K562 (cell line): Measurements from ENCODE around the gene SIGLEC6. TPM values are rescaled to one million over a fixed set of nuclear protein-coding genes. Genes with fewer than 3 reads are reported as not detected.

ENCODE experiments used
- ASH1L ChIP-seq: fragments of 450-650 bp; IDR thresholded peaks from 2 replicates; pipeline ENCODE4 v1.6.1; 2018; ENCODE audit warnings: borderline replicate concordance, mild to moderate bottlenecking, low read depth; ENCODE audit not compliant: partially characterized antibody
- CAMTA2 ChIP-seq: fragments of 250-450 bp; sonication (Bioruptor Pico); conservative IDR thresholded peaks from 2 replicates; pipeline ENCODE4 v1.5.1; 2022
- CBFA2T2 ChIP-seq: fragments of 450-650 bp; conservative IDR thresholded peaks from 2 replicates; pipeline ENCODE4 v1.6.1; 2017; ENCODE audit warnings: mild to moderate bottlenecking
- DIDO1 ChIP-seq: fragments of 450-650 bp; IDR thresholded peaks from 2 replicates; pipeline ENCODE4 v1.6.1; 2016; ENCODE audit warnings: low read depth, missing biosample characterization, missing genetic modification characterization
- FOXA3 ChIP-seq, 2 experiments: fragments of 450-650 bp in 1 of 2; sonication (generic) in 1 of 2; formaldehyde crosslinking; IDR thresholded peaks in 1 of 2; conservative IDR thresholded peaks in 1 of 2; 2 replicates each; pipeline versions ENCODE4 v1.4.0 to v1.8.0; 2020 to 2022; ENCODE audit warnings: mild to moderate bottlenecking in 2 of 2, missing genetic modification reagents in 1 of 2
- FUS ChIP-seq: fragments of 200-400 bp; formaldehyde crosslinking; optimal IDR thresholded peaks from 2 replicates; pipeline ENCODE3; 2017; ENCODE audit warnings: low read depth, low read length
- GATAD2B ChIP-seq: fragments of 450-650 bp; IDR thresholded peaks from 2 replicates; pipeline ENCODE4 v1.6.1; 2017; ENCODE audit warnings: mild to moderate bottlenecking, borderline replicate concordance
- HIVEP1 ChIP-seq: fragments of 250-450 bp; sonication (Bioruptor Pico); IDR thresholded peaks from 2 replicates; pipeline ENCODE4 v1.4.0; 2020; ENCODE audit warnings: mild to moderate bottlenecking
- MED1 ChIP-seq: sonication (generic); formaldehyde crosslinking; IDR thresholded peaks from 2 replicates; pipeline ENCODE4 v1.8.1; 2023; ENCODE audit warnings: missing genetic modification reagents, borderline replicate concordance
- MEF2D ChIP-seq: conservative IDR thresholded peaks from 2 replicates; pipeline ENCODE4 v1.6.1; 2016; ENCODE audit warnings: low read depth, missing genetic modification characterization, missing compliant biosample characterization
- NCOA2 ChIP-seq, 2 experiments: fragments of 450-650 bp; IDR thresholded peaks; 2 replicates each; pipeline ENCODE4 v1.6.1; 2018; ENCODE audit warnings: mild to moderate bottlenecking in 2 of 2, moderate library complexity in 1 of 2; ENCODE audit not compliant: partially characterized antibody in 2 of 2
- RAD21 ChIP-seq, 2 experiments: fragments of 250-450 bp in 1 of 2; fragments of 450-650 bp in 1 of 2; sonication (Bioruptor Pico) in 1 of 2; formaldehyde crosslinking in 1 of 2; IDR thresholded peaks in 1 of 2; conservative IDR thresholded peaks in 1 of 2; 2 replicates each; pipeline versions ENCODE4 v1.4.0 to v1.8.0; 2020 to 2022; ENCODE audit warnings: mild to moderate bottlenecking in 2 of 2, moderate library complexity in 1 of 2
- RBM39 ChIP-seq: fragments of 200-400 bp; formaldehyde crosslinking; optimal IDR thresholded peaks from 2 replicates; pipeline ENCODE3; 2018; ENCODE audit warnings: low read depth, low read length
- TBL1XR1 ChIP-seq, 2 experiments: IDR thresholded peaks; 2 replicates each; pipeline ENCODE4 v1.6.1; 2012; ENCODE audit warnings: improper control_type of control experiment in 2 of 2, low read length in 2 of 2, mild to moderate bottlenecking in 1 of 2
- ZNF174 ChIP-seq: fragments of 250-450 bp; sonication (Bioruptor Pico); IDR thresholded peaks from 2 replicates; pipeline ENCODE4 v1.4.0; 2020; ENCODE audit warnings: mild to moderate bottlenecking
- ZSCAN29 ChIP-seq: fragments of 450-650 bp; IDR thresholded peaks from 2 replicates; pipeline ENCODE4 v1.6.1; 2017
- polyA plus RNA-seq, 8 experiments: library from polyadenylated mRNA; depleted of rRNA in 4 of 8; stranded (reverse) in 5 of 8; unstranded in 3 of 8; fragments of >200 nt; fragmentation: Nextera tagmentation in 2 of 8; fragmentation: Illumina TruSeq in 1 of 8; extraction: Ambion mirVana in 2 of 8; extraction: Trizol in 1 of 8; gene quantifications; 2 replicates each; pipeline versions ENCODE4 v1.2.1 to v1.2.3, GENCODE V29; 2011 to 2014; ENCODE audit warnings: inconsistent platforms in 1 of 8, missing spikeins in 1 of 8
- total RNA-seq, 7 experiments: library from RNA; depleted of rRNA in 6 of 7; stranded (reverse); fragments of >200 nt in 6 of 7; fragmentation: Illumina TruSeq in 2 of 7; extraction: Trizol in 2 of 7; gene quantifications; 2 replicates each; pipeline versions ENCODE4 v1.2.1 to v1.2.3, GENCODE V29; 2011 to 2021; ENCODE audit warnings: low replicate concordance in 1 of 7
- TF ChIP-seq, protein P1 (sequence below): fragments of 250-450 bp; sonication (Bioruptor Pico); IDR thresholded peaks from 2 replicates; pipeline ENCODE4 v1.4.0; 2020; ENCODE audit warnings: mild to moderate bottlenecking, moderate library complexity, borderline replicate concordance
- TF ChIP-seq, protein P2 (sequence below): sonication (generic); formaldehyde crosslinking; IDR thresholded peaks from 2 replicates; pipeline ENCODE4 v1.8.1; 2023; ENCODE audit warnings: mild to moderate bottlenecking, missing genetic modification reagents
- TF ChIP-seq, protein P3 (sequence below): fragments of 450-650 bp; IDR thresholded peaks from 2 replicates; pipeline ENCODE4 v1.6.1; 2016; ENCODE audit warnings: borderline replicate concordance
- TF ChIP-seq, protein P4 (sequence below): fragments of 450-650 bp; IDR thresholded peaks from 2 replicates; pipeline ENCODE4 v1.6.1; 2017; ENCODE audit warnings: antibody characterized with exemption

Gene SIGLEC6
- total and polyA plus RNA-seq, 9 of the 15 experiments (the other 6 are each of a cell fraction or from before 2014, with no cell fraction given), result 0.03 to 17.5 (median 0.71) TPM

DNA sequence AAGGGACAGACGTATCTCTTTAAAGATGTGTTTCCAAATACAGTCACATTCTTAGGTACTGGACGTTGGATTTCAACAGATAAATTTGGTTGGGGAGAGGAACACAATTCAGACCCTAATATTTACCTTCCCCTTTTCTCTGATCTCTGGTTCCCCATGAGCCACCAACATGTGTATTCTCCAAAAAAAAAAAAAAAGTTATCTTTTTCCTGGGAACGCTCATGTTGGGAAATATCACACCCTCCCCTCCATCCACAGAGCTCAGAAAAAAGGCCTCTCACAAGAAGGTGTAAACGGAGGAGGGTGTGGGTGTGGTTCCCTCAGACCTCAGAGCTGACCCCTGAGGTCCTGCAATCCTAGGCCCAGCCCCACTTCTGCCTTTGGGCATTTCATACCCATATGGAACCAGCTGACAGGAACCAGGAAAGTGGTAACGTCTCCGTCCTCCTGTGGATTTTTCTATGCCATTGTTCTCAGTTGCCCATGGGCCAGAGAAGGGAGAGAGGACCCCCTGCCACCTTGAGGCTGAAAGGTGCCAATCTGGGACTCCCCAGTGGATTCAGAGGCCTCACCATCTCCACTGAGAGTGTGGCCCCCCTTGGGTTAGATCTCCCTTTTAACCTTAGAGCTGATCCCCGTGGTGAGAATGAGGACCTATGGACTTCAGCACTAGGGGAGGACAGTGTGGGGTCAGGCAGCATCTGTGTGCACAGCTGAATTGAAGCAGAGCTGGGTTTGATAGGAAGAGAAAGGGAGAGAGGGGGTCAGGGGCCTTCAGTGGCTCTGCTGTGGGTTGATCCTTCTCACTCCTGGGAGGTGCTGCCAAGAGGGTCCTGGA lies 21.4 kb downstream of the SIGLEC6 start (continued):
- TF ChIP-seq, protein P1, sequence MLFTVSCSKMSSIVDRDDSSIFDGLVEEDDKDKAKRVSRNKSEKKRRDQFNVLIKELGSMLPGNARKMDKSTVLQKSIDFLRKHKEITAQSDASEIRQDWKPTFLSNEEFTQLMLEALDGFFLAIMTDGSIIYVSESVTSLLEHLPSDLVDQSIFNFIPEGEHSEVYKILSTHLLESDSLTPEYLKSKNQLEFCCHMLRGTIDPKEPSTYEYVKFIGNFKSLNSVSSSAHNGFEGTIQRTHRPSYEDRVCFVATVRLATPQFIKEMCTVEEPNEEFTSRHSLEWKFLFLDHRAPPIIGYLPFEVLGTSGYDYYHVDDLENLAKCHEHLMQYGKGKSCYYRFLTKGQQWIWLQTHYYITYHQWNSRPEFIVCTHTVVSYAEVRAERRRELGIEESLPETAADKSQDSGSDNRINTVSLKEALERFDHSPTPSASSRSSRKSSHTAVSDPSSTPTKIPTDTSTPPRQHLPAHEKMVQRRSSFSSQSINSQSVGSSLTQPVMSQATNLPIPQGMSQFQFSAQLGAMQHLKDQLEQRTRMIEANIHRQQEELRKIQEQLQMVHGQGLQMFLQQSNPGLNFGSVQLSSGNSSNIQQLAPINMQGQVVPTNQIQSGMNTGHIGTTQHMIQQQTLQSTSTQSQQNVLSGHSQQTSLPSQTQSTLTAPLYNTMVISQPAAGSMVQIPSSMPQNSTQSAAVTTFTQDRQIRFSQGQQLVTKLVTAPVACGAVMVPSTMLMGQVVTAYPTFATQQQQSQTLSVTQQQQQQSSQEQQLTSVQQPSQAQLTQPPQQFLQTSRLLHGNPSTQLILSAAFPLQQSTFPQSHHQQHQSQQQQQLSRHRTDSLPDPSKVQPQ, result no peak
- TF ChIP-seq DIDO1 (no peak), FUS (no peak), HIVEP1 (CRISPR knock-in tag) (no peak), ASH1L (no peak), NCOA2 (IDR thresholded peaks at IDR 0.05; ENCODE audit: partially characterized antibody in 2 of 2) (no peak), RBM39 (no peak), CAMTA2 (no peak), CBFA2T2 (no peak), FOXA3 (CRISPR knock-in tag; conservative IDR thresholded peaks at IDR 0.05 in 1 of 2, IDR thresholded peaks at IDR 0.05 in 1 of 2) (0 out of 4 replicates have a peak, but pooled peaks of 1 of the 2 experiments have one; percentile 23), GATAD2B (no peak), TBL1XR1 (IDR thresholded peaks at IDR 0.05; ENCODE audit: low read length in 2 of 2) (no peak), MED1 (CRISPR knock-in tag) (no peak), MEF2D (tag) (no peak), RAD21 (CRISPR knock-in tag; conservative IDR thresholded peaks at IDR 0.05 in 1 of 2, IDR thresholded peaks at IDR 0.05 in 1 of 2) (no peak), ZSCAN29 (no peak), ZNF174 (CRISPR knock-in tag) (no peak)
- TF ChIP-seq, protein P2, sequence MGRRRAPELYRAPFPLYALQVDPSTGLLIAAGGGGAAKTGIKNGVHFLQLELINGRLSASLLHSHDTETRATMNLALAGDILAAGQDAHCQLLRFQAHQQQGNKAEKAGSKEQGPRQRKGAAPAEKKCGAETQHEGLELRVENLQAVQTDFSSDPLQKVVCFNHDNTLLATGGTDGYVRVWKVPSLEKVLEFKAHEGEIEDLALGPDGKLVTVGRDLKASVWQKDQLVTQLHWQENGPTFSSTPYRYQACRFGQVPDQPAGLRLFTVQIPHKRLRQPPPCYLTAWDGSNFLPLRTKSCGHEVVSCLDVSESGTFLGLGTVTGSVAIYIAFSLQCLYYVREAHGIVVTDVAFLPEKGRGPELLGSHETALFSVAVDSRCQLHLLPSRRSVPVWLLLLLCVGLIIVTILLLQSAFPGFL (CRISPR knock-in tag), result no peak
- TF ChIP-seq, protein P3, sequence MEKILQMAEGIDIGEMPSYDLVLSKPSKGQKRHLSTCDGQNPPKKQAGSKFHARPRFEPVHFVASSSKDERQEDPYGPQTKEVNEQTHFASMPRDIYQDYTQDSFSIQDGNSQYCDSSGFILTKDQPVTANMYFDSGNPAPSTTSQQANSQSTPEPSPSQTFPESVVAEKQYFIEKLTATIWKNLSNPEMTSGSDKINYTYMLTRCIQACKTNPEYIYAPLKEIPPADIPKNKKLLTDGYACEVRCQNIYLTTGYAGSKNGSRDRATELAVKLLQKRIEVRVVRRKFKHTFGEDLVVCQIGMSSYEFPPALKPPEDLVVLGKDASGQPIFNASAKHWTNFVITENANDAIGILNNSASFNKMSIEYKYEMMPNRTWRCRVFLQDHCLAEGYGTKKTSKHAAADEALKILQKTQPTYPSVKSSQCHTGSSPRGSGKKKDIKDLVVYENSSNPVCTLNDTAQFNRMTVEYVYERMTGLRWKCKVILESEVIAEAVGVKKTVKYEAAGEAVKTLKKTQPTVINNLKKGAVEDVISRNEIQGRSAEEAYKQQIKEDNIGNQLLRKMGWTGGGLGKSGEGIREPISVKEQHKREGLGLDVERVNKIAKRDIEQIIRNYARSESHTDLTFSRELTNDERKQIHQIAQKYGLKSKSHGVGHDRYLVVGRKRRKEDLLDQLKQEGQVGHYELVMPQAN, result no peak
- TF ChIP-seq, protein P4, sequence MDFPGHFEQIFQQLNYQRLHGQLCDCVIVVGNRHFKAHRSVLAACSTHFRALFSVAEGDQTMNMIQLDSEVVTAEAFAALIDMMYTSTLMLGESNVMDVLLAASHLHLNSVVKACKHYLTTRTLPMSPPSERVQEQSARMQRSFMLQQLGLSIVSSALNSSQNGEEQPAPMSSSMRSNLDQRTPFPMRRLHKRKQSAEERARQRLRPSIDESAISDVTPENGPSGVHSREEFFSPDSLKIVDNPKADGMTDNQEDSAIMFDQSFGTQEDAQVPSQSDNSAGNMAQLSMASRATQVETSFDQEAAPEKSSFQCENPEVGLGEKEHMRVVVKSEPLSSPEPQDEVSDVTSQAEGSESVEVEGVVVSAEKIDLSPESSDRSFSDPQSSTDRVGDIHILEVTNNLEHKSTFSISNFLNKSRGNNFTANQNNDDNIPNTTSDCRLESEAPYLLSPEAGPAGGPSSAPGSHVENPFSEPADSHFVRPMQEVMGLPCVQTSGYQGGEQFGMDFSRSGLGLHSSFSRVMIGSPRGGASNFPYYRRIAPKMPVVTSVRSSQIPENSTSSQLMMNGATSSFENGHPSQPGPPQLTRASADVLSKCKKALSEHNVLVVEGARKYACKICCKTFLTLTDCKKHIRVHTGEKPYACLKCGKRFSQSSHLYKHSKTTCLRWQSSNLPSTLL, result no peak
